Measurements from ENCODE around the gene INTS1.
"Not testable (repeated sequence)": the region's sequence is repeated elsewhere in the genome, so short reads cannot be mapped to it uniquely, and the experiment has no call there.

The INTS1 gene

DNA sequence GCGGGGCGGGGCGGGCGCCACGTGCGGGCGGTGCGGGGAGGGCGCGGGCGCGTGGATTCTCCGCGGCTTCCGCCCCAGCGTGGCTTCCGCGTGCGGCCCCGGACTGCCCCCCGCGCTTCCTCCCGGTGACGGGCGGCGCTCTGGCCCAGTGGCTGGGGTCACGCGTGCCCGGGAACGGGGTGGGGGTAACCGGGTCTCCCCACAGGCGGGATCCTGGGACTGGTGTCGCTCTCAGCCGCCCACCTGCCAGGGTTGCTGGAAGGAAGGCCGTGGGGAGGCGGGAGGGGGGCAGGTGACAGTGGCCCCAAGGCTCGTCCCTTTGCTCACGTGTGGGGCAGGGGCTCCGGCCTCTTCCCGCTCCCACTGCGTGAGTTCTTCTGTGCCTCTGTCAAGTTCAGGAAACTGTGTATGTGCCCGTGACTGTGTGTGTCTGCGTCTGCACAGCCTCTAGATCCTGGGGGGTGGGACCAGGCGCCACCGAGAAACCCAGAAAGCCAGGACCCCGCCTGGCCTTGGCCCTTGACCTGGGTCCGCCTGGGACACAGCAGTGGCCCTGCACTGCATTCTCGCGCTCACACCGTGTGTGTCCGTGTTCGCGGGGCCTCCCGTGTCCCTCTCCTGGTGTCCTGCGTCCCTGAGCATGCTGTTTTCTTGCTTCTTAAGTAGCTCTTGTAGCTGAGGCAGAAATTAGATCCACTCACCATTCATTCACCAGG is 27.2 kb upstream of the INTS1 start:
- peak; percentile 61 for DNase-seq

- DNase-seq: no peak
Observed at GRCh38 chr7:1530946-1531262, 26.7 kb upstream of the INTS1 start.

DNA sequence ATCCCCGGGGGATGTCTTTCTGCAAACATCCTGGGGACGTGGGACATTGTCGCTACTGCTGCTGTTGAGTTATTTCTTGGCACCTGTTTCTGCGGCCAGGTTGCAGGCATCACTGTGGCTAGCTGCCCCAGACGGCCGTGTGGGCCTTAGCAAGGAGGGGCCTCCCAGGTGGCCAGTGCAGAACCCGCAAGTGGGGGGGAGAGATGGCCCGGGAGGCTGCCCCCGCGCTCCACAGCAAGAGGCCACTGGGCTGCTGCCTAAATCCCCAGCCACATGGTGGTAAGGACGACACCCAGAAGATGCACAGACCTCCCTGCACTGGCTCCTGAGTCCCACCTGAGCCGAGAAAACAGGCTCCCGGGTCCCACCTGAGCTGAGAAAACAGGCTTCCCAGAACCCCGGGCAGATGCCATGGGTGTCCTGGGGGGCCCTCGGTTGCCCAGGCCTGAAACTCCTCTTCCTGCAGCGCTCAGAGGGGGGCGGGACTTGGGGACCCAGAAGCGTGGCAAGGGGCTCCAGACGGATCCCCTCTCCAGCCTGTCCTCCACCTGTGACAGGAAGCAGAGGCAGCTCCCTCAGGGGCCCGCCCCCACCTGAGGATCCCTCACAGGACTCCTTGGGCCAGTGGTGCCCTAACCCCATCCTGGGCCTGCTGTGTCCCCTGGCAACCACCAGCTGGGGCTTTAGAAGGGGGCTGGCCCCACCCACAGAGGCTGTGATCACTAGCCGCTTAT is 25.4 kb upstream of the INTS1 start:
- DNase-seq: no peak

GRCh38 chr7:1526271-1526754 is 22.1 kb upstream of the INTS1 start:
- DNase-seq: no peak

- DNase-seq: no peak
Observed at GRCh38 chr7:1525409-1525808, 21.2 kb upstream of the INTS1 start.

DNA sequence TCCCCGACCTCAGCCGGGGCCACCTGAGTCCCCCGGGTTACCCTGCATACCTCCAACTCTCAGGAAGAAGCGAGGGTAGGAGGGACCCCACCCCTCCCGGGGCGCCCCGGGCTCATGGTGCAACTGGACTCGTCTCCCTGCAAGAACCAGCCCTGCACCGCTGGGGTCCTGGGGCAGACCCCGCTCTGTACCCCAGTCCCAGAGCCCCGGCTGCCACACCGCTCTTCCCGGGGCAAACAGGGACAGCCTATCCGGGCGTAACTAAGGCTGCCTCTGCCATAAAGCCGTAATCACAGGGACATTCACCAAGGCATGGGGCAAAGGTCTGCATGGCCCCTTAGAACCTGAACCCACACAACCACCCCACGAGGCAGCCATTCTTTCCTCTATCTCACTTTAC is 19.7 kb upstream of the INTS1 start:
- DNase-seq: no peak

DNA sequence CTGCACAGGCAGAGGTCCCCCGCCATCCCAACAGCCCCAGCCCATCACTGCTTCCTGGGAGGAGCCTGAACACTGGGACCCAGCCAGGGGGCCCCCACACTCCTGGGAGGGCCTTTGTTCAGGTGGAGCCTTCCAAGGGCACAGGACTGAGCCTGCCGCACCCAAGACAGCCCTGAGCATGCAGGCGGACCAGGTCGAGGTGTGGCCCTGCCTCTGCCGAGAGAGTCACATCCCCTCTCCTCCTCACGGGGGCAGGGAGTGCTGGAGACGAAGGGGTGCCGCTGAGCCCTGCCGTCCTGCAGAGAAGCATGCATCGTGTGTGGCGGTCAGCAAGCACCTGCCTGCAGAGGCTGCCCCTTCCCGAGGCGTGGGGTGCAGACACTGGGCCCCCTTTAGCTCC is 19.0 kb upstream of the INTS1 start:
- no peak for DNase-seq

- DNase-seq: no peak
Observed at GRCh38 chr7:1521456-1521855, 17.3 kb upstream of the INTS1 start.

GRCh38 chr7:1520539-1521234 is 16.5 kb upstream of the INTS1 start:
- DNase-seq: no peak

GRCh38 chr7:1519322-1519922 is 15.2 kb upstream of the INTS1 start:
- not testable (repeated sequence) for DNase-seq

GRCh38 chr7:1516586-1517251 is 12.5 kb upstream of the INTS1 start:
- no peak for DNase-seq

DNA sequence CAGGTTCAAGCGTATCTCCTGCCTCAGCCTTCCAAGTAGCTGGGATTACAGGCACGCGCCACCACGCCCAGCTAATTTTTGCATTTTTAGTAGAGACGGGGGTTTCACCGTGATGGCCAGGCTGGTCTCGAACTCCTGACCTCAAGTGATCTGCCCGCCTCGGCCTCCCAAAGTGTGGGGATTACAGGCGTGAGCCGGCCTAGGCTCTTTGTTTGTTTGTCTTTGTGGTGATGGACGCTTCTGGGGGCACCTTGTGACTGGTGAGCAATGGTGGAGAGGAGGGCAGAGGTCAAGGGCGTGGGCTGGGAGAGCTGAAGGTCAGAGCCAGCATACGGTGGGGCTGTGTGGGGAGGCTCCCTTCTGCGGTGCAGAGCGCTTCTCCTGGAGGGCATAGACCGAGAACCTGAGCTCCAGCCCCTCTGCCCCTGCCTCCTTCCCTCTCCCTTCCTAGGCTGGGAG is 11.3 kb upstream of the INTS1 start:
- DNase-seq: not testable (repeated sequence)

- DNase-seq: no peak
Observed at GRCh38 chr7:1514995-1515401, 10.8 kb upstream of the INTS1 start.

GRCh38 chr7:1514407-1514806 is 10.2 kb upstream of the INTS1 start:
- DNase-seq: no peak

- no peak for DNase-seq
Observed at GRCh38 chr7:1513657-1514095, 9.5 kb upstream of the INTS1 start.

DNA sequence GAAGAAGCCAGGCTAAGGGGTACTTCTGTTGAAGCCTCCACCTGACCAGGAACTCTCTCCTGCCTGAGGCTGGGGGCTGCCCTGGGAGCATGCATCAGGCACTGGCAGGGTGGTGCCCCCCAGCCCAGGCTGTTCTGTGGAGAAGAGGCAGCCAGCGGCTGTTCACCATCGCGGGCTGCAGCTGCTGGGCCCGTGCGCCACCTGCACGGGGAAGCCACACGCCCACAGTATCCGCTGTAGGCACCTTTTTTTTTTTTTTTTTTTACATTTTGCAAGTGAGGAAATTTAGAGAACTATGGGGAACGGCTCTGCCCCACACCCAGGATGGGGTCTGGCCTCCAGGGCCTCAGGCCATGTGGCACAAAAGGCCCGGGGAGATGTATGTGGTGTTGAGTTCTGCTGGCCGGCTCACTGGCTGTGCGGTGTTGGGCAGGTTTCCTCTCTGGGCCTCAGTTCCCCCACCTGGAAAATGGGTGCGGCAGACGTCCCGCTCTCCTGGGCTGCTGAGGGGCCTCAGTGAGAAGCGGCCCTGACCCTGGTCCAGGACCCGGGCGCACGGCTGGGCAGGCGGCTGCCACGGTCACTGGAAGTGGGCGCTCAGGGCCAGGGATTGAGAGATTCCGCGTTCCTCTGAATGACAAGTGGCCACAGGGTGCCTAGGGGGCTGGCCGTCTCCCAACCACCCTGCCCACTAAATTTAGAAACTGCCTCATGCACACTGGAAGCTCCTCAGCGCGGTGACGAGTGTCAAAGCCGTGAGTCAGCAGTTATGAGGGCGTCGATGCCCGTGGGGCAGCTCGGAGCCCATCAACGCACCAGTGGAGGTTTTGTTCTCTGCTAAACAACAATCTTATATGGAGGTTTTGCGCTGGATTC is 8.8 kb upstream of the INTS1 start:
- peak; percentile 60 for DNase-seq

DNA sequence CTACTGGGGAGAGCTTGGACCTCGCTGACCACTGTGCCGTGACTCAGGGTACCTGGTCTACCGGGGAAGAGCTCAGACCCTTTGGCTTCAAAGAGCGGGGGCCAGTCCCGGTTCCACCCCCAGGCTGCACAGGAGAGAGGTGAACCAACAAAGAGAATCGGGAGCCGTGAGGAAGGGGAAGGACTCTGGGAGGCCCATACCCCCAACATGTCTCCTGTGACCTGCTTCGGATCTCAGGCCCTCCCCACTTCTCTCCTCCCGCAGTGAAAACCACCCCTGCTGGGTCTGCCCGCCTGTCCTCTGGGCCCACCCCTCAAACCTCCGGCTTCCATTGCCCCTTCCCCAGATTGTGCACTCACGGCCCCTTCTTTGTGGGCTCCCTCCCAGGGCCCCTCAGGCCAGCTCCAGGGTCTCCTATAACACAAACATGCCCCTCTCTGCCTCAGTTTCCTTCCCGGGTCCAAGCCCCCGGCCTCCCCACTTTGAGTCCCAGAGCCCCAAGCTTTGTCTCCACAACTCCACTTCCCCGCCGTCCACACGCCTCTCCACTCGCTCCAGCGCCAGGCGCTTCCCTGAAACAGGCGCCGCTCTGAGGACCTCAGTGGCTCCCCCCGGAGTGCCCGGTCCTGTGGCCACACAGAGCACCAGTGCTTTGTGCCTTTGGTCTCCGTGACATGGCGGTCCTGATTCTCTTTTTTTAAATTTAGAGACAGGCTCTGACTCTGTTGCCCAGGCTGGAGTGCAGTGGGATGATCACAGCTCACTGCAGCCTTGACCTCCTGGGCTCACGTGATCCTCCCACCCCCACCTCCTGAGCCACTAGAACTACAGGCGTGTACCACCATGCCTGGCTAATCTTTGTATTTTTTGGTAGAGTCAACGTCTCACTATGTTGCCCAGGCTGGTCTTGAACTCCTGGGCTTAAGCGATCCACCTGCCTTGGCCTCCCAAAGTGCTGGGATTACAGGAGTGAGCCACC is 7.5 kb upstream of the INTS1 start:
- DNase-seq: no peak

GRCh38 chr7:1510780-1511154 is 6.6 kb upstream of the INTS1 start:
- DNase-seq: no peak

- no peak for DNase-seq
Observed at GRCh38 chr7:1509226-1509625, 5.0 kb upstream of the INTS1 start.

DNA sequence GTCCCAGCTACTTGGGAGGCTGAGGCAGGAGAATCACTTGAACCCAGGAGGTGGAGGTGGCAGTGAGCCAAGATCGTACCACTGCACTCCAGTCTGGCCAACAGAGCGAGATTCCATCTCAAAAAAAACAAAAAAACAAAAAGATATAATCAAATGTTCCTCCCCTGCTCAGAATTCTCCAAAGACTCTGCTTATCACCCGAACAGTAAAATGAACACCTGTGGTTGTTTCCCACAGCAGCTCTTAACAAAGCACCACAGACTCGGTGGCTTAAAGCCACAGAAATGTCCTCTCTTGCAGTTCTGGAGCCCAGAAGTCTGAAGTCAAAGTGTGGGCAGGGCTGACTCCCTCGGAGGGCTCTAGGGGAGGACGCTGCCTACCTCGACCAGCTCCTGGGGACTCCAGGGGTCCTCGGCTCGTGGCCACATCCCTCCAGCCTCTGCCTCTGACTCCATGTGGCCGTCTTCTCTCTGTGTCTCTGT is 4.1 kb upstream of the INTS1 start:
- DNase-seq: no peak

Data from central memory CD4-positive, alpha-beta T cell (primary cell).